Subcutaneous adipose tissue (tissue), 4 donors: ENCODE data around the gene DPH3. TPM values are rescaled to one million over a fixed set of nuclear protein-coding genes. Genes with fewer than 3 reads are reported as not detected.

Experiments
- CTCF ChIP-seq: fragments of 450-650 bp; IDR thresholded peaks from one replicate; pipeline ENCODE4 v1.5.1; 2016; ENCODE audit warnings: low read depth, mild to moderate bottlenecking, control low read depth, antibody characterized with exemption, moderate library complexity
- total RNA-seq, 4 donors: library from RNA; depleted of rRNA; stranded (reverse); fragments of >200 nt; gene quantifications; one replicate each; pipeline ENCODE4 v1.1.0, GENCODE V29; 2016

Gene DPH3
- total RNA-seq, 4 donors from 2014 or later, result 22.0 to 68.5 (median 32.9) TPM

- TF ChIP-seq CTCF, result no peak
Measured at GRCh38 chr3:16239086-16239770, 25.5 kb downstream of the DPH3 start.

- no peak for TF ChIP-seq CTCF
Measured at GRCh38 chr3:16236856-16237393, 27.8 kb downstream of the DPH3 start.

- no peak for TF ChIP-seq CTCF
Measured at GRCh38 chr3:16236030-16236639, 28.6 kb downstream of the DPH3 start.

- no peak for TF ChIP-seq CTCF
Measured at GRCh38 chr3:16234281-16234680, 30.5 kb downstream of the DPH3 start.

- no peak for TF ChIP-seq CTCF
Measured at GRCh38 chr3:16233806-16234205, 30.9 kb downstream of the DPH3 start.

GRCh38 chr3:16231983-16232382 lies 32.8 kb downstream of the DPH3 start:
- no peak for TF ChIP-seq CTCF

GRCh38 chr3:16229681-16230080 lies 35.1 kb downstream of the DPH3 start:
- no peak for TF ChIP-seq CTCF
